H1 (cell line): Measurements from ENCODE around the gene THAP7. TPM values are rescaled to one million over a fixed set of nuclear protein-coding genes. Genes with fewer than 3 reads are reported as not detected.

Source experiments
- CTCF ChIA-PET: fragments of 300-600 bp; sonication (Branson Sonifier 250); formaldehyde crosslinking; loops from one replicate; lab custom pipeline; 2021; ENCODE audit not compliant: partially characterized antibody; lab: Charles Lee
- POLR2A ChIA-PET: fragments of 300-600 bp; sonication (Branson Sonifier 250); formaldehyde crosslinking; loops from one replicate; lab custom pipeline; 2021; ENCODE audit warnings: inconsistent platforms; ENCODE audit not compliant: partially characterized antibody; lab: Charles Lee
- DNase-seq, 2 experiments: peaks; one replicate each; pipeline versions ENCODE4 v3.0.0 to v3.0.0-alpha.2; 2010 to 2022; ENCODE audit warnings: low spot score in 2 of 2, low read depth in 1 of 2, mixed read lengths in 1 of 2
- FAIRE-seq: peaks from 2 replicates; lab custom pipeline; 2011; peaks lifted over from hg19 to GRCh38; lab: Jason Lieb, UNC
- H2AFZ ChIP-seq: 2 replicates; pipeline ENCODE4 v1.8.1; 2012; ENCODE audit warnings: low read length, inconsistent platforms
- H2AK5ac ChIP-seq: 2 replicates; pipeline ENCODE4 v1.6.1; 2013; ENCODE audit warnings: low read depth, low read length
- H2BK120ac ChIP-seq: replicated peaks from 2 replicates; pipeline ENCODE3; 2013; ENCODE audit warnings: low read depth, low read length, inconsistent platforms
- H2BK12ac ChIP-seq: 2 replicates; pipeline ENCODE4 v1.6.1; 2013; ENCODE audit warnings: low read depth, low read length
- H2BK15ac ChIP-seq: 2 replicates; pipeline ENCODE4 v1.6.1; 2013; ENCODE audit warnings: low read length
- H2BK20ac ChIP-seq: 2 replicates; pipeline ENCODE4 v1.6.1; 2013; ENCODE audit warnings: low read length
- H2BK5ac ChIP-seq: 2 replicates; pipeline ENCODE4 v1.6.1; 2013; ENCODE audit warnings: low read depth, low read length
- H3K14ac ChIP-seq: 2 replicates; pipeline ENCODE4 v1.6.1; 2013; ENCODE audit warnings: inconsistent platforms; ENCODE audit not compliant: insufficient read length
- H3K18ac ChIP-seq: 2 replicates; pipeline ENCODE4 v1.6.1; 2013; ENCODE audit warnings: low read length; ENCODE audit errors: extremely low read depth
- H3K23ac ChIP-seq: 2 replicates; pipeline ENCODE4 v1.6.1; 2013; ENCODE audit warnings: inconsistent platforms; ENCODE audit not compliant: insufficient read length
- H3K23me2 ChIP-seq: 2 replicates; pipeline ENCODE4 v1.6.1; 2013; ENCODE audit warnings: low read depth, low read length
- H3K27ac ChIP-seq: 2 replicates; pipeline ENCODE4 v1.6.1; 2011; ENCODE audit warnings: low read depth, low read length, inconsistent platforms
- H3K27me3 ChIP-seq, 4 experiments: replicated peaks in 1 of 4; 1 replicate in 1 of 4; 2 replicates in 3 of 4; pipeline versions ENCODE4 v1.6.1 to v1.8.1; 2011 to 2013; ENCODE audit warnings: low read length in 3 of 4, mild to moderate bottlenecking in 3 of 4, inconsistent platforms in 2 of 4, mixed read lengths in 2 of 4, moderate library complexity in 1 of 4; ENCODE audit not compliant: control insufficient read depth in 3 of 4, insufficient read depth in 3 of 4; ENCODE audit errors: extremely low read depth in 1 of 4
- H3K36me3 ChIP-seq, 4 experiments: 2 replicates each; pipeline versions ENCODE4 v1.6.1 to v1.8.1; 2011 to 2013; ENCODE audit warnings: mild to moderate bottlenecking in 4 of 4, low read length in 3 of 4, moderate library complexity in 2 of 4, control low read depth in 1 of 4, inconsistent platforms in 1 of 4; ENCODE audit not compliant: insufficient read depth in 4 of 4, control insufficient read depth in 2 of 4
- H3K4ac ChIP-seq: replicated peaks from 2 replicates; pipeline ENCODE3; 2013; ENCODE audit warnings: low read length, low read depth, mixed read lengths, inconsistent platforms; ENCODE audit not compliant: insufficient read length
- H3K4me1 ChIP-seq, 4 experiments: replicated peaks in 1 of 4; 1 replicate in 1 of 4; 2 replicates in 3 of 4; pipeline versions ENCODE4 v1.6.1 to v1.8.1; 2011 to 2013; ENCODE audit warnings: low read length in 3 of 4, inconsistent platforms in 2 of 4, mixed read lengths in 1 of 4; ENCODE audit not compliant: insufficient read depth in 4 of 4, control insufficient read depth in 3 of 4
- H3K4me2 ChIP-seq, 2 experiments: 2 replicates each; pipeline versions ENCODE4 v1.6.1 to v1.8.1; 2011 to 2013; ENCODE audit warnings: low read depth in 2 of 2, low read length in 2 of 2, control low read depth in 1 of 2, inconsistent platforms in 1 of 2, mild to moderate bottlenecking in 1 of 2; ENCODE audit not compliant: insufficient read depth in 1 of 2
- H3K4me3 ChIP-seq, 4 experiments: fragments of 200-600, 300-600 bp in 1 of 4; sonication (generic), shearing (Covaris generic), sonication (Bioruptor Twin) in 1 of 4; 2 replicates each; pipeline versions ENCODE4 v1.5.1 to v1.8.1; 2011 to 2016; ENCODE audit warnings: low read length in 4 of 4, low read depth in 3 of 4, control low read depth in 2 of 4, inconsistent platforms in 2 of 4, mild to moderate bottlenecking in 2 of 4, mixed read lengths in 1 of 4, moderate library complexity in 1 of 4; ENCODE audit not compliant: insufficient read depth in 2 of 4; ENCODE audit errors: extremely low read depth in 1 of 4
- H3K56ac ChIP-seq: replicated peaks from 2 replicates; pipeline ENCODE3; 2013; ENCODE audit warnings: low read depth, mild to moderate bottlenecking, mixed read lengths, low read length, inconsistent platforms; ENCODE audit not compliant: insufficient read length
- H3K79me1 ChIP-seq: 2 replicates; pipeline ENCODE4 v1.6.1; 2013; ENCODE audit warnings: low read depth, low read length, control low read depth
- H3K79me2 ChIP-seq, 2 experiments: 2 replicates each; pipeline versions ENCODE4 v1.6.1 to v1.8.1; 2012 to 2013; ENCODE audit warnings: low read length in 2 of 2, mild to moderate bottlenecking in 2 of 2, inconsistent platforms in 1 of 2; ENCODE audit not compliant: insufficient read depth in 2 of 2, control insufficient read depth in 1 of 2
- H3K9ac ChIP-seq, 4 experiments: replicated peaks in 1 of 4; 1 replicate in 1 of 4; 2 replicates in 3 of 4; pipeline versions ENCODE4 v1.6.1 to v1.8.1; 2011 to 2013; ENCODE audit warnings: low read depth in 3 of 4, low read length in 3 of 4, control low read depth in 2 of 4, mild to moderate bottlenecking in 2 of 4, moderate library complexity in 2 of 4, inconsistent platforms in 1 of 4; ENCODE audit errors: extremely low read depth in 1 of 4
- H3K9me3 ChIP-seq, 2 experiments: 2 replicates each; pipeline versions ENCODE4 v1.6.1 to v1.8.1; 2012 to 2013; ENCODE audit warnings: mild to moderate bottlenecking in 2 of 2, moderate library complexity in 2 of 2, control low read depth in 1 of 2, inconsistent platforms in 1 of 2, low read depth in 1 of 2, low read length in 1 of 2, mixed read lengths in 1 of 2; ENCODE audit not compliant: insufficient read depth in 2 of 2
- H4K20me1 ChIP-seq, 2 experiments: replicated peaks in 1 of 2; 2 replicates each; pipeline versions ENCODE3 to v1.8.1; 2011 to 2013; ENCODE audit warnings: inconsistent platforms in 2 of 2, low read length in 2 of 2, mild to moderate bottlenecking in 1 of 2; ENCODE audit not compliant: insufficient read depth in 2 of 2, control insufficient read depth in 1 of 2
- H4K5ac ChIP-seq: 2 replicates; pipeline ENCODE4 v1.6.1; 2013; ENCODE audit warnings: low read length, low read depth, mixed read lengths, inconsistent platforms; ENCODE audit not compliant: insufficient read length
- H4K8ac ChIP-seq: 2 replicates; pipeline ENCODE4 v1.8.0; 2013; ENCODE audit warnings: mild to moderate bottlenecking, moderate library complexity, low read length, inconsistent platforms; ENCODE audit not compliant: insufficient read depth; ENCODE audit errors: extremely low read depth
- H4K91ac ChIP-seq: replicated peaks from 2 replicates; pipeline ENCODE3; 2013; ENCODE audit warnings: low read length, mixed read lengths, inconsistent platforms; ENCODE audit not compliant: insufficient read length
- BCL11A ChIP-seq, 2 experiments: IDR thresholded peaks; one replicate each; pipeline ENCODE4 v1.6.1; 2011; ENCODE audit warnings: low read depth in 2 of 2, low read length in 2 of 2, mild to moderate bottlenecking in 2 of 2
- CBX5 ChIP-seq: fragments of 300-800, 300-1000 bp; sonication (generic); IDR thresholded peaks from 2 replicates; pipeline ENCODE4 v1.7.1; 2016; ENCODE audit warnings: antibody characterized with exemption, low read length, low read depth
- CHD2 ChIP-seq: IDR thresholded peaks from 2 replicates; pipeline ENCODE4 v1.6.1; 2012; ENCODE audit warnings: low read length, improper control_type of control experiment
- EGR1 ChIP-seq: IDR thresholded peaks from 2 replicates; pipeline ENCODE4 v1.6.1; 2011; ENCODE audit warnings: low read depth, low read length, borderline replicate concordance
- NRF1 ChIP-seq: IDR thresholded peaks from 2 replicates; pipeline ENCODE4 v1.6.1; 2011; ENCODE audit warnings: mild to moderate bottlenecking, low read depth, low read length, improper control_type of control experiment
- POLR2A ChIP-seq, 2 experiments: IDR thresholded peaks; 1 replicate in 1 of 2; 2 replicates in 1 of 2; pipeline ENCODE4 v1.6.1; 2011; ENCODE audit warnings: low read depth in 2 of 2, low read length in 2 of 2, mild to moderate bottlenecking in 2 of 2; ENCODE audit errors: control extremely low read depth in 1 of 2
- POLR2AphosphoS5 ChIP-seq: IDR thresholded peaks from 2 replicates; pipeline ENCODE4 v1.6.1; 2011; ENCODE audit warnings: low read depth, low read length
- SIRT6 ChIP-seq: IDR thresholded peaks from one replicate; pipeline ENCODE4 v1.7.1; 2012; ENCODE audit warnings: low read length, inconsistent platforms
- TBP ChIP-seq: IDR thresholded peaks from 2 replicates; pipeline ENCODE4 v1.6.1; 2011; ENCODE audit warnings: low read depth, low read length, improper control_type of control experiment
- YY1 ChIP-seq: IDR thresholded peaks from 2 replicates; pipeline ENCODE4 v1.6.1; 2011; ENCODE audit warnings: low read depth, mild to moderate bottlenecking, low read length
- WGBS, 2 experiments: shearing (Covaris generic) in 1 of 2; methylation state at CpG; one replicate each; pipeline versions ENCODE4 v1.1.6 to v1.1.7; 2013 to 2015; ENCODE audit warnings: low lambda C conversion rate in 2 of 2, mixed read lengths in 2 of 2, inconsistent platforms in 1 of 2, low coverage in 1 of 2, missing lambda C conversion rate in 1 of 2; ENCODE audit not compliant: insufficient replicate concordance in 2 of 2, insufficient coverage in 1 of 2, insufficient read length in 1 of 2; ENCODE audit errors: extremely low coverage in 1 of 2, missing lambda C conversion rate in 1 of 2; 5-methylcytosine and 5-hydroxymethylcytosine counted together
- polyA plus RNA-seq, 7 experiments: library from polyadenylated mRNA; depleted of rRNA in 3 of 7; stranded (reverse) in 5 of 7; unstranded in 2 of 7; fragments of >200 nt in 5 of 7; fragments of 200-250 nt in 2 of 7; gene quantifications; 1 replicate in 5 of 7; 2 replicates in 1 of 7; 4 replicates in 1 of 7; pipeline versions ENCODE4 v1.2.1 to v1.2.3, GENCODE V29; 2011 to 2013; ENCODE audit warnings: missing spikeins in 2 of 7, mixed read lengths in 2 of 7
- total RNA-seq: library from RNA; stranded (reverse); fragmentation: NEBNext Ultra II Directional; extraction: Animal tissue kit (Norgen Biotek cat#: 25700); gene quantifications from 2 replicates; pipeline ENCODE4 v1.2.1, GENCODE V29; 2021
- TF ChIP-seq, protein P1 (sequence below): IDR thresholded peaks from 2 replicates; pipeline ENCODE4 v1.6.1; 2011; ENCODE audit warnings: low read depth, mild to moderate bottlenecking, low read length; ENCODE audit not compliant: insufficient read depth

THAP7 gene
- total and polyA plus RNA-seq, 2 of the 8 experiments (the other 6 are each of a cell fraction or from before 2014, with no cell fraction given), result 16.9 to 32.5 TPM

DNA sequence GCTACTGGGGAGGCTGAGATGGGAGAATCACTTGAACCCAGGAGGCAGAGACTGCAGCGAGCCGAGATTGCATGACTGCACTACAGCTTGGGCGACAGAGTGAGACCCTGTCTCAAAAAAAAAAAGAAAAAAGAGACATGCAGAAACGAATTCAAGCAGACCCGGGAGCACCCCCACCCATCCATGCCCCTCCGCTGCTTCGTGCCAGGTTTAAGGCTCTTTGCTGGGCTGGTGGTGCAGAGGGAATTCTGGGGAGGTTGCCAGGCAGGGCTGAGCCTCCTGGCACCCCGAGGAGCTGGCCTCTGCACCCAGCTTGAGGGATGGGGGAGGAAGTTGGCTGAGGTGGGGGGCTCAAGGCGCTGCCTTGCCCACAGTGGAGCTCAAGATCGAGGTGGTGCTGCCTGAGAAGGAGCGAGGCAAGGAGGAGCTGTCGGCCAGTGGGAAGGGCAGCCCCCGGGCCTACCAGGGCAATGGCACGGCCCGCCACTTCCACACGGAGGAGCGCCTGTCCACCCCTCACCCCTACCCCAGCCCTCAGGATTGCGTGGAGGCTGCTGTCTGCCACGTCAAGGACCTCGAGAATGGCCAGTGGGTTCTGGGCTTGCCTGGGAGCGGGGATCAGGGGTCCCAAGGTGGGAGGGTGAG, 28.9 kb downstream of the THAP7 start:
- no peak overlapping the region for H3K27ac ChIP-seq
- H3K23ac ChIP-seq, result no peak overlapping the region
- H3K79me2 ChIP-seq, result no peaks in the 10 kb centered on the region
- H3K36me3 ChIP-seq, result no peaks in the 10 kb centered on the region
- H3K18ac ChIP-seq, result no peak overlapping the region
- H2BK120ac ChIP-seq, result no peak overlapping the region
- H3K9me3 ChIP-seq, result peaks cover 3 to 6% of the 10 kb centered on the region in 2 experiments; a peak in 2 of 4 replicates
- POLR2A ChIA-PET, result interaction anchor here (2.3 kb wide), 1 partner anchor 9 kb away, joined by 11 read pairs; the partner anchor contains the start of gene LZTR1
- no peak overlapping the region for H3K4me3 ChIP-seq
- no peak overlapping the region for H3K4me2 ChIP-seq
- TF ChIP-seq CBX5, result no peak
- TF ChIP-seq, protein P1, sequence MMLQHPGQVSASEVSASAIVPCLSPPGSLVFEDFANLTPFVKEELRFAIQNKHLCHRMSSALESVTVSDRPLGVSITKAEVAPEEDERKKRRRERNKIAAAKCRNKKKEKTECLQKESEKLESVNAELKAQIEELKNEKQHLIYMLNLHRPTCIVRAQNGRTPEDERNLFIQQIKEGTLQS, result no peak
- no peak for TF ChIP-seq CHD2
- TF ChIP-seq BCL11A (IDR thresholded peaks at IDR 0.05; ENCODE audit: low read depth in 2 of 2, low read length in 2 of 2), result no peak
- TF ChIP-seq POLR2AphosphoS5, result no peak
- TF ChIP-seq TBP, result no peak
- no peak for TF ChIP-seq SIRT6
- TF ChIP-seq POLR2A (IDR thresholded peaks at IDR 0.05; ENCODE audit: control extremely low read depth in 1 of 2, low read depth in 2 of 2, low read length in 2 of 2), result no peak
- TF ChIP-seq NRF1, result no peak
- TF ChIP-seq YY1, result no peak
- TF ChIP-seq EGR1, result no peak
- no peak overlapping the region for H4K5ac ChIP-seq
- H2BK15ac ChIP-seq, result no peak overlapping the region
- H2BK5ac ChIP-seq, result no peak overlapping the region
- H2BK20ac ChIP-seq, result no peak overlapping the region
- no peak overlapping the region for H2AK5ac ChIP-seq
- H3K14ac ChIP-seq, result no peak overlapping the region
- H2BK12ac ChIP-seq, result no peak overlapping the region
- no peak overlapping the region for H3K4ac ChIP-seq
- DNase-seq, result no peak
- peaks cover 0 to 27% (median 10%) of the 10 kb centered on the region in 4 experiments; a peak in 5 of 7 replicates for H3K27me3 ChIP-seq
- no peak overlapping the region for H3K9ac ChIP-seq
- CTCF ChIA-PET, result interaction anchor here (0.8 to 10.9 kb wide), 6 partner anchors 9 to 30 kb away, joined by 3 to 115 read pairs (median 4); partner anchors contain the start of genes LZTR1 and THAP7
- H3K56ac ChIP-seq, result no peak overlapping the region
- H4K8ac ChIP-seq, result no peak overlapping the region
- no peak for FAIRE-seq
- H3K23me2 ChIP-seq, result no peaks in the 10 kb centered on the region
- H2AFZ ChIP-seq, result no peak overlapping the region
- H4K20me1 ChIP-seq, result peaks cover 1 to 2% of the 10 kb centered on the region in 2 experiments
- no peaks in the 10 kb centered on the region for H3K79me1 ChIP-seq
- WGBS, 2 experiments, result 92% methylated on average over 10 of the region's 21 CpGs; no CpG with 5 or more reads in 1 of the 2 experiments
- peaks cover 0 to 11% (median 5%) of the 10 kb centered on the region in 4 experiments; a peak in 5 of 7 replicates for H3K4me1 ChIP-seq
- no peak overlapping the region for H4K91ac ChIP-seq
